HepG2 (cell line): ENCODE measurements around the gene NRSN2. TPM values are rescaled to one million over a fixed set of nuclear protein-coding genes. Genes with fewer than 3 reads are reported as not detected.

ENCODE experiments used
- CREBL2 ChIP-seq: sonication (generic); formaldehyde crosslinking; IDR thresholded peaks from 2 replicates; pipeline ENCODE4 v1.8.1; 2023; ENCODE audit warnings: missing genetic modification reagents, mild to moderate bottlenecking, borderline replicate concordance
- DMAP1 ChIP-seq: IDR thresholded peaks from 2 replicates; pipeline ENCODE4 v1.6.1; 2016
- HMGA1 ChIP-seq: sonication (generic); formaldehyde crosslinking; conservative IDR thresholded peaks from 2 replicates; pipeline ENCODE4 v1.4.0; 2020; ENCODE audit warnings: missing genetic modification reagents
- MLLT10 ChIP-seq: sonication (generic); formaldehyde crosslinking; IDR thresholded peaks from 2 replicates; pipeline ENCODE4 v1.4.0; 2020; ENCODE audit warnings: missing genetic modification reagents
- MXI1 ChIP-seq: IDR thresholded peaks from 3 replicates; pipeline ENCODE4 v1.6.1; 2012; ENCODE audit warnings: low read depth, low read length, inconsistent platforms, borderline replicate concordance
- NRL ChIP-seq: sonication (generic); formaldehyde crosslinking; IDR thresholded peaks from 2 replicates; pipeline ENCODE4 v1.5.0; 2020; ENCODE audit warnings: missing genetic modification reagents, mild to moderate bottlenecking, moderate library complexity, borderline replicate concordance
- TOE1 ChIP-seq: sonication (generic); formaldehyde crosslinking; IDR thresholded peaks from 2 replicates; pipeline ENCODE4 v1.4.0; 2020; ENCODE audit warnings: mild to moderate bottlenecking, missing genetic modification reagents
- ZBTB20 ChIP-seq: sonication (generic); formaldehyde crosslinking; IDR thresholded peaks from 2 replicates; pipeline ENCODE4 v1.8.1; 2023; ENCODE audit warnings: missing genetic modification reagents, low read depth, mild to moderate bottlenecking, borderline replicate concordance
- ZFP1 ChIP-seq: IDR thresholded peaks from 2 replicates; pipeline ENCODE4 v1.6.1; 2016
- ZFP62 ChIP-seq: sonication (generic); formaldehyde crosslinking; IDR thresholded peaks from 2 replicates; pipeline ENCODE4 v1.4.0; 2020; ENCODE audit warnings: missing genetic modification reagents
- ZNF12 ChIP-seq: sonication (generic); formaldehyde crosslinking; IDR thresholded peaks from 2 replicates; pipeline ENCODE4 v1.5.0; 2020; ENCODE audit warnings: missing genetic modification reagents
- ZNF496 ChIP-seq: sonication (generic); formaldehyde crosslinking; IDR thresholded peaks from 2 replicates; pipeline ENCODE4 v1.8.1; 2023; ENCODE audit warnings: mild to moderate bottlenecking, moderate library complexity, missing genetic modification reagents; ENCODE audit not compliant: insufficient replicate concordance
- ZNF503 ChIP-seq: sonication (generic); formaldehyde crosslinking; IDR thresholded peaks from 2 replicates; pipeline ENCODE4 v1.4.0; 2020; ENCODE audit warnings: missing genetic modification reagents
- ZNF564 ChIP-seq: sonication (generic); formaldehyde crosslinking; IDR thresholded peaks from 2 replicates; pipeline ENCODE4 v1.8.1; 2023; ENCODE audit warnings: mild to moderate bottlenecking, missing genetic modification reagents
- ZNF740 ChIP-seq: sonication (generic); formaldehyde crosslinking; IDR thresholded peaks from 2 replicates; pipeline ENCODE4 v1.4.0; 2020; ENCODE audit warnings: missing genetic modification reagents
- ZNF816 ChIP-seq: sonication (generic); formaldehyde crosslinking; IDR thresholded peaks from 2 replicates; pipeline ENCODE4 v1.8.0; 2022; ENCODE audit warnings: missing genetic modification reagents, mild to moderate bottlenecking, borderline replicate concordance
- polyA plus RNA-seq, 8 experiments: library from polyadenylated mRNA; depleted of rRNA in 3 of 8; stranded (reverse) in 7 of 8; unstranded in 1 of 8; fragments of >200 nt; fragmentation: Illumina TruSeq in 4 of 8; extraction: Trizol in 4 of 8; gene quantifications; 2 replicates each; pipeline versions ENCODE4 v1.2.1 to v1.2.3, GENCODE V29; 2011 to 2016; ENCODE audit warnings: low read depth in 4 of 8, missing spikeins in 1 of 8, mixed read lengths in 1 of 8; ENCODE audit not compliant: insufficient read depth in 1 of 8
- total RNA-seq, 5 experiments: library from RNA; depleted of rRNA; stranded (reverse); fragments of >200 nt; fragmentation: Illumina TruSeq; extraction: Trizol; gene quantifications; 2 replicates each; pipeline ENCODE4 v1.2.3, GENCODE V29; 2016; ENCODE audit warnings: low read depth in 1 of 5
- TF ChIP-seq, protein P1 (sequence below): IDR thresholded peaks from 2 replicates; pipeline ENCODE4 v1.6.1; 2012; ENCODE audit warnings: low read length, improper control_type of control experiment
- TF ChIP-seq, protein P2 (sequence below): sonication (generic); formaldehyde crosslinking; IDR thresholded peaks from 2 replicates; pipeline ENCODE4 v1.8.1; 2023; ENCODE audit warnings: mild to moderate bottlenecking, missing genetic modification reagents
- TF ChIP-seq, protein P3 (sequence below): sonication (generic); formaldehyde crosslinking; IDR thresholded peaks from 2 replicates; pipeline ENCODE4 v1.5.0; 2020; ENCODE audit warnings: mild to moderate bottlenecking, low read depth, missing genetic modification reagents, borderline replicate concordance

Gene NRSN2
- total and polyA plus RNA-seq, 2 of the 13 experiments (the other 11 are each of a cell fraction or from before 2014, with no cell fraction given) = 32.3 to 49.4 TPM

GRCh38 chr20:402898-403581 lies 56.1 kb downstream of the NRSN2 start (continued):
- TF ChIP-seq, protein P1, sequence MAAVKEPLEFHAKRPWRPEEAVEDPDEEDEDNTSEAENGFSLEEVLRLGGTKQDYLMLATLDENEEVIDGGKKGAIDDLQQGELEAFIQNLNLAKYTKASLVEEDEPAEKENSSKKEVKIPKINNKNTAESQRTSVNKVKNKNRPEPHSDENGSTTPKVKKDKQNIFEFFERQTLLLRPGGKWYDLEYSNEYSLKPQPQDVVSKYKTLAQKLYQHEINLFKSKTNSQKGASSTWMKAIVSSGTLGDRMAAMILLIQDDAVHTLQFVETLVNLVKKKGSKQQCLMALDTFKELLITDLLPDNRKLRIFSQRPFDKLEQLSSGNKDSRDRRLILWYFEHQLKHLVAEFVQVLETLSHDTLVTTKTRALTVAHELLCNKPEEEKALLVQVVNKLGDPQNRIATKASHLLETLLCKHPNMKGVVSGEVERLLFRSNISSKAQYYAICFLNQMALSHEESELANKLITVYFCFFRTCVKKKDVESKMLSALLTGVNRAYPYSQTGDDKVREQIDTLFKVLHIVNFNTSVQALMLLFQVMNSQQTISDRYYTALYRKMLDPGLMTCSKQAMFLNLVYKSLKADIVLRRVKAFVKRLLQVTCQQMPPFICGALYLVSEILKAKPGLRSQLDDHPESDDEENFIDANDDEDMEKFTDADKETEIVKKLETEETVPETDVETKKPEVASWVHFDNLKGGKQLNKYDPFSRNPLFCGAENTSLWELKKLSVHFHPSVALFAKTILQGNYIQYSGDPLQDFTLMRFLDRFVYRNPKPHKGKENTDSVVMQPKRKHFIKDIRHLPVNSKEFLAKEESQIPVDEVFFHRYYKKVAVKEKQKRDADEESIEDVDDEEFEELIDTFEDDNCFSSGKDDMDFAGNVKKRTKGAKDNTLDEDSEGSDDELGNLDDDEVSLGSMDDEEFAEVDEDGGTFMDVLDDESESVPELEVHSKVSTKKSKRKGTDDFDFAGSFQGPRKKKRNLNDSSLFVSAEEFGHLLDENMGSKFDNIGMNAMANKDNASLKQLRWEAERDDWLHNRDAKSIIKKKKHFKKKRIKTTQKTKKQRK = no peak
- TF ChIP-seq ZNF564 = no peak
- TF ChIP-seq CREBL2 (CRISPR knock-in tag) = no peak
- TF ChIP-seq MXI1 = no peak
- TF ChIP-seq DMAP1 (CRISPR knock-in tag) = no peak
- TF ChIP-seq TOE1 = no peak
- no peak for TF ChIP-seq NRL (CRISPR knock-in tag)
- no peak for TF ChIP-seq ZNF12 (CRISPR knock-in tag)
- no peak for TF ChIP-seq HMGA1 (CRISPR knock-in tag)
- no peak for TF ChIP-seq ZNF503 (CRISPR knock-in tag)
- TF ChIP-seq MLLT10 (CRISPR knock-in tag) = no peak
- no peak; the same call in 1 of the 2 replicates for TF ChIP-seq ZFP62 (CRISPR knock-in tag)
- TF ChIP-seq, protein P2, sequence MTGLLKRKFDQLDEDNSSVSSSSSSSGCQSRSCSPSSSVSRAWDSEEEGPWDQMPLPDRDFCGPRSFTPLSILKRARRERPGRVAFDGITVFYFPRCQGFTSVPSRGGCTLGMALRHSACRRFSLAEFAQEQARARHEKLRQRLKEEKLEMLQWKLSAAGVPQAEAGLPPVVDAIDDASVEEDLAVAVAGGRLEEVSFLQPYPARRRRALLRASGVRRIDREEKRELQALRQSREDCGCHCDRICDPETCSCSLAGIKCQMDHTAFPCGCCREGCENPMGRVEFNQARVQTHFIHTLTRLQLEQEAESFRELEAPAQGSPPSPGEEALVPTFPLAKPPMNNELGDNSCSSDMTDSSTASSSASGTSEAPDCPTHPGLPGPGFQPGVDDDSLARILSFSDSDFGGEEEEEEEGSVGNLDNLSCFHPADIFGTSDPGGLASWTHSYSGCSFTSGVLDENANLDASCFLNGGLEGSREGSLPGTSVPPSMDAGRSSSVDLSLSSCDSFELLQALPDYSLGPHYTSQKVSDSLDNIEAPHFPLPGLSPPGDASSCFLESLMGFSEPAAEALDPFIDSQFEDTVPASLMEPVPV (CRISPR knock-in tag) = no peak
- no peak for TF ChIP-seq ZNF740 (CRISPR knock-in tag)
- TF ChIP-seq ZNF496 (CRISPR knock-in tag) = no peak
- TF ChIP-seq ZBTB20 (CRISPR knock-in tag) = no peak
- TF ChIP-seq, protein P3, sequence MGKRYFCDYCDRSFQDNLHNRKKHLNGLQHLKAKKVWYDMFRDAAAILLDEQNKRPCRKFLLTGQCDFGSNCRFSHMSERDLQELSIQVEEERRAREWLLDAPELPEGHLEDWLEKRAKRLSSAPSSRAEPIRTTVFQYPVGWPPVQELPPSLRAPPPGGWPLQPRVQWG = no peak
- no peak for TF ChIP-seq ZFP1 (CRISPR knock-in tag)
- peak; percentile 46; the same call in 1 of the 2 replicates for TF ChIP-seq ZNF816 (CRISPR knock-in tag)
